Sciatic nerve (tissue), 2 donors: ENCODE results near the gene LPCAT1. TPM values are rescaled to one million over a fixed set of nuclear protein-coding genes. Genes with fewer than 3 reads are reported as not detected.

ENCODE experiments used
- ATAC-seq: fragments of 200-7000 bp; cut with Tn5 transposase; one replicate; pipeline ENCODE4 v1.9.1; 2020; ENCODE audit warnings: mild to moderate bottlenecking, moderate library complexity
- DNase-seq: peaks from one replicate; pipeline ENCODE4 v3.0.0-alpha.2; 2020; ENCODE audit warnings: low spot score
- intact Hi-C: fragments of 100-400 bp; cut with DNase I; formaldehyde crosslinking; loops from one replicate; pipeline ENCODE4 v1.14.2; 2022
- total RNA-seq: library from RNA; stranded (reverse); fragmentation: NEBNext Ultra II Directional; extraction: Animal tissue kit (Norgen Biotek cat#: 25700); gene quantifications from one replicate; pipeline ENCODE4 v1.2.1, GENCODE V29; 2021
- donor health status: DM: no; HTN: no; CAD: no.
- donor health status: DM: no; HTN: no; CAD: no.

LPCAT1 gene
- total RNA-seq, 1 donor from 2014 or later: 44.4 TPM

GRCh38 chr5:1443991-1444360 is 79.8 kb downstream of the LPCAT1 start:
- intact Hi-C loops: no loop called here
- ATAC-seq: no peak
- DNase-seq: no peak

GRCh38 chr5:1443171-1443570 is 80.6 kb downstream of the LPCAT1 start:
- DNase-seq: no peak
- ATAC-seq: no peak
- intact Hi-C loops: no loop called here

GRCh38 chr5:1442222-1443145 is 81.3 kb downstream of the LPCAT1 start:
- DNase-seq (no peak), ATAC-seq (no peak)
- intact Hi-C loops: no loop called here

GRCh38 chr5:1441166-1441865 is 82.4 kb downstream of the LPCAT1 start:
- DNase-seq (peak; percentile 26), ATAC-seq (no peak)
- intact Hi-C loops: no loop called here

GRCh38 chr5:1440098-1440493 is 83.7 kb downstream of the LPCAT1 start:
- DNase-seq: no peak
- intact Hi-C loops: no loop called here
- ATAC-seq: no peak

GRCh38 chr5:1439388-1440097 is 84.2 kb downstream of the LPCAT1 start:
- DNase-seq (peak; percentile 45), ATAC-seq (no peak)
- intact Hi-C loops: no loop called here

GRCh38 chr5:1438871-1439270 is 84.9 kb downstream of the LPCAT1 start:
- DNase-seq (peak; percentile 27), ATAC-seq (no peak)
- intact Hi-C loops: no loop called here

- DNase-seq: peak; percentile 54
- intact Hi-C loops: no loop called here
These were observed 85.7 kb downstream of the LPCAT1 start for GRCh38 chr5:1437876-1438559.

GRCh38 chr5:1437226-1437829 is 86.4 kb downstream of the LPCAT1 start:
- intact Hi-C loops: no loop called here
- DNase-seq (no peak), ATAC-seq (no peak)

More at GRCh38 chr5:1437876-1438559, 85.7 kb downstream of the LPCAT1 start:
- ATAC-seq: no peak

- ATAC-seq (no peak), DNase-seq (no peak)
- intact Hi-C loops: no loop called here
These were observed 87.1 kb downstream of the LPCAT1 start for GRCh38 chr5:1436681-1437080.

- intact Hi-C loops: no loop called here
- no peak for DNase-seq
- no peak for ATAC-seq
These were observed 87.7 kb downstream of the LPCAT1 start for GRCh38 chr5:1436036-1436435.

- intact Hi-C loops: no loop called here
- ATAC-seq: no peak
- no peak for DNase-seq
These were observed 88.4 kb downstream of the LPCAT1 start for GRCh38 chr5:1435369-1435768.

- DNase-seq (peak; percentile 41), ATAC-seq (no peak)
- intact Hi-C loops: no loop called here
These were observed 91.5 kb downstream of the LPCAT1 start for GRCh38 chr5:1432296-1432695.

GRCh38 chr5:1431896-1432295 is 91.9 kb downstream of the LPCAT1 start:
- ATAC-seq (no peak), DNase-seq (peak; percentile 18)
- intact Hi-C loops: no loop called here

GRCh38 chr5:1431021-1431811 is 92.5 kb downstream of the LPCAT1 start:
- intact Hi-C loops: no loop called here
- DNase-seq (peak; percentile 57), ATAC-seq (no peak)

- ATAC-seq: no peak
- DNase-seq: peak; percentile 30
- intact Hi-C loops: no loop called here
These were observed 93.5 kb downstream of the LPCAT1 start for GRCh38 chr5:1430121-1430795.

GRCh38 chr5:1429496-1429895 is 94.3 kb downstream of the LPCAT1 start:
- DNase-seq (no peak), ATAC-seq (no peak)
- intact Hi-C loops: no loop called here
